Smooth muscle cell (in vitro differentiated cells): ENCODE results near the gene C3orf80. TPM values are rescaled to one million over a fixed set of nuclear protein-coding genes. Genes with fewer than 3 reads are reported as not detected.

Experiments
- DNase-seq: peaks from one replicate; lab custom pipeline; 2025; ENCODE audit not compliant: unreplicated experiment; lab: John Stamatoyannopoulos, UW
- H2AFZ ChIP-seq: fragments of 200-600 bp; sonication (generic); 2 replicates; pipeline ENCODE4 v1.6.0; 2016; ENCODE audit warnings: antibody characterized with exemption, low read depth, mild to moderate bottlenecking
- H3F3A ChIP-seq: fragments of 200-600 bp; sonication (generic); 2 replicates; pipeline ENCODE4 v1.6.0; 2017; ENCODE audit warnings: antibody characterized with exemption, low read depth
- H3K27ac ChIP-seq: fragments of 200-600 bp; sonication (generic); 2 replicates; pipeline ENCODE4 v1.5.1; 2016; ENCODE audit warnings: low read depth, mild to moderate bottlenecking
- H3K27me3 ChIP-seq: fragments of 200-600 bp; sonication (generic); 2 replicates; pipeline ENCODE4 v1.6.1; 2016; ENCODE audit warnings: low read depth, mild to moderate bottlenecking
- H3K36me3 ChIP-seq: fragments of 200-600 bp; sonication (generic); 2 replicates; pipeline ENCODE4 v1.5.1; 2016; ENCODE audit warnings: low read depth
- H3K4me1 ChIP-seq: fragments of 200-600 bp; sonication (generic); 2 replicates; pipeline ENCODE4 v1.5.1; 2016; ENCODE audit warnings: low read depth
- H3K4me2 ChIP-seq: fragments of 200-600 bp; sonication (generic); 2 replicates; pipeline ENCODE4 v1.6.0; 2016; ENCODE audit warnings: mild to moderate bottlenecking
- H3K4me3 ChIP-seq: fragments of 200-600 bp; sonication (generic); 2 replicates; pipeline ENCODE4 v1.5.1; 2016; ENCODE audit warnings: mild to moderate bottlenecking
- H3K79me2 ChIP-seq: fragments of 200-600 bp; sonication (generic); 2 replicates; pipeline ENCODE4 v1.6.0; 2016; ENCODE audit warnings: low read depth, mild to moderate bottlenecking
- H3K9ac ChIP-seq: fragments of 200-600 bp; sonication (generic); 2 replicates; pipeline ENCODE4 v1.6.0; 2016; ENCODE audit warnings: low read depth
- H3K9me3 ChIP-seq: fragments of 200-600 bp; sonication (generic); replicated peaks from 2 replicates; pipeline ENCODE4 v1.5.1; 2016; ENCODE audit warnings: low read depth
- H4K20me1 ChIP-seq: fragments of 200-600 bp; sonication (generic); 2 replicates; pipeline ENCODE4 v1.6.0; 2016; ENCODE audit warnings: low read depth
- whole genome bisulfite sequencing: methylation state at CpG from one replicate; pipeline ENCODE4 v1.1.7; 2016; ENCODE audit warnings: low lambda C conversion rate; 5-methylcytosine and 5-hydroxymethylcytosine counted together
- polyA plus RNA-seq: library from polyadenylated mRNA; unstranded; fragments of >200 nt; fragmentation: Nextera tagmentation; extraction: Ambion mirVana; gene quantifications from 2 replicates; pipeline ENCODE4 v1.2.1, GENCODE V29; 2016
- total RNA-seq: library from RNA; depleted of rRNA; stranded (reverse); fragments of >200 nt; gene quantifications from 2 replicates; pipeline ENCODE4 v1.2.3, GENCODE V29; 2014
- TF ChIP-seq, protein P1 (sequence below): fragments of 200-600 bp; sonication (generic); IDR thresholded peaks from 2 replicates; pipeline ENCODE4 v1.5.1; 2017; ENCODE audit warnings: borderline replicate concordance, mild to moderate bottlenecking, antibody characterized with exemption; ENCODE audit not compliant: insufficient read depth, poor library complexity, severe bottlenecking

C3orf80 gene
- total and polyA plus RNA-seq, 2 experiments from 2014 or later: 10.2 to 17.5 TPM

DNA sequence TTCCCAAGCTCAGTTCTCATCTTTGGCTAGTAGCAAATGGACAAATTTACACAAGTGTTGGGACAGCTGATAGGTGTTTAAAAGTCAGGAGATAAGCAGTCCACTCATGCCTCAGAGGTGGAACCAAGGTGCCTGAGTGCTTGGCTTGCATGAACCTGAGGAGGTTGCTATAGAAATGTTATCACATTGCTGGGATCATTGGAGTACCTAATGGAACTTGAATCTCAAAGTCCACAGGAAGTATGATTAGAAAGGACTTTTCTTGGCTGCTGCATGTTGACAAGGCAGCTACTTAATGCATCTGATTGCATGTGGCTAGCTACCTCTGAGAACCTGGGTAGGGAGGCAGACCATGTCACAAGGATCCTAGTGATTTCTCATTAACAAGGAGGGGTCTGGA lies 39.5 kb upstream of the C3orf80 start:
- Histone ChIP-seq H3K27ac (no peak overlapping the region), H3K79me2 (no peaks in the 10 kb centered on the region), H3K4me3 (no peak overlapping the region), H3K36me3 (no peaks in the 10 kb centered on the region), H3F3A (peaks cover 18% of the 10 kb centered on the region), H3K4me1 (peaks cover 6% of the 10 kb centered on the region), H3K27me3 (no peaks in the 10 kb centered on the region), H3K4me2 (peak overlapping the region; percentile 68), H3K9me3 (no peaks in the 10 kb centered on the region), H4K20me1 (no peaks in the 10 kb centered on the region), H2AFZ (no peak overlapping the region), H3K9ac (no peak overlapping the region)
- TF ChIP-seq, protein P1, sequence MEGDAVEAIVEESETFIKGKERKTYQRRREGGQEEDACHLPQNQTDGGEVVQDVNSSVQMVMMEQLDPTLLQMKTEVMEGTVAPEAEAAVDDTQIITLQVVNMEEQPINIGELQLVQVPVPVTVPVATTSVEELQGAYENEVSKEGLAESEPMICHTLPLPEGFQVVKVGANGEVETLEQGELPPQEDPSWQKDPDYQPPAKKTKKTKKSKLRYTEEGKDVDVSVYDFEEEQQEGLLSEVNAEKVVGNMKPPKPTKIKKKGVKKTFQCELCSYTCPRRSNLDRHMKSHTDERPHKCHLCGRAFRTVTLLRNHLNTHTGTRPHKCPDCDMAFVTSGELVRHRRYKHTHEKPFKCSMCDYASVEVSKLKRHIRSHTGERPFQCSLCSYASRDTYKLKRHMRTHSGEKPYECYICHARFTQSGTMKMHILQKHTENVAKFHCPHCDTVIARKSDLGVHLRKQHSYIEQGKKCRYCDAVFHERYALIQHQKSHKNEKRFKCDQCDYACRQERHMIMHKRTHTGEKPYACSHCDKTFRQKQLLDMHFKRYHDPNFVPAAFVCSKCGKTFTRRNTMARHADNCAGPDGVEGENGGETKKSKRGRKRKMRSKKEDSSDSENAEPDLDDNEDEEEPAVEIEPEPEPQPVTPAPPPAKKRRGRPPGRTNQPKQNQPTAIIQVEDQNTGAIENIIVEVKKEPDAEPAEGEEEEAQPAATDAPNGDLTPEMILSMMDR: no peak
- no peak for DNase-seq

DNA sequence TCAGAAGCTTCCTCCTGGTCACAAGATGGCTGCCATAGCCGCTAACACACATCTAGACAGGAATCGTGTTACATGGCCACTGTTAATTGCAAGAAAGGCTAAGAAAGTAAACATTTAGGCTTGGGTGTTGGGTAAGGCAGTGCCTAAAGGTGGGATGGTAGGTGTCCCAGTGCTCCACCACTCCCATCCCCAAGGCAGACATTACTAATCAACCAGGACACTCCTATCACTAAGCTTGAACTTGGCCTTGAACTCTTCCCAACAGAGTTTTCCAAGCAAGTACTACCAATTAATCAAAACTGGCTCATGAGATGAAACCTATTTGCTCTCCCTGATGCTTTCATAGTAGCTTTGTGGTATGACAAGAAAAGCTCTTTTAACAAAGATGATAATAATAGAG lies 37.9 kb upstream of the C3orf80 start:
- Histone ChIP-seq H4K20me1 (no peaks in the 10 kb centered on the region), H3K4me3 (no peak overlapping the region), H3K4me1 (no peaks in the 10 kb centered on the region), H3K27ac (no peak overlapping the region), H3K36me3 (no peaks in the 10 kb centered on the region), H3K4me2 (no peak overlapping the region), H3F3A (peaks cover 14% of the 10 kb centered on the region), H3K79me2 (no peaks in the 10 kb centered on the region), H2AFZ (no peak overlapping the region), H3K9me3 (no peaks in the 10 kb centered on the region), H3K9ac (no peak overlapping the region), H3K27me3 (no peaks in the 10 kb centered on the region)
- TF ChIP-seq, protein P1: no peak
- DNase-seq: no peak
- 96% methylated on average over 2 of the region's 2 CpGs for WGBS

DNA sequence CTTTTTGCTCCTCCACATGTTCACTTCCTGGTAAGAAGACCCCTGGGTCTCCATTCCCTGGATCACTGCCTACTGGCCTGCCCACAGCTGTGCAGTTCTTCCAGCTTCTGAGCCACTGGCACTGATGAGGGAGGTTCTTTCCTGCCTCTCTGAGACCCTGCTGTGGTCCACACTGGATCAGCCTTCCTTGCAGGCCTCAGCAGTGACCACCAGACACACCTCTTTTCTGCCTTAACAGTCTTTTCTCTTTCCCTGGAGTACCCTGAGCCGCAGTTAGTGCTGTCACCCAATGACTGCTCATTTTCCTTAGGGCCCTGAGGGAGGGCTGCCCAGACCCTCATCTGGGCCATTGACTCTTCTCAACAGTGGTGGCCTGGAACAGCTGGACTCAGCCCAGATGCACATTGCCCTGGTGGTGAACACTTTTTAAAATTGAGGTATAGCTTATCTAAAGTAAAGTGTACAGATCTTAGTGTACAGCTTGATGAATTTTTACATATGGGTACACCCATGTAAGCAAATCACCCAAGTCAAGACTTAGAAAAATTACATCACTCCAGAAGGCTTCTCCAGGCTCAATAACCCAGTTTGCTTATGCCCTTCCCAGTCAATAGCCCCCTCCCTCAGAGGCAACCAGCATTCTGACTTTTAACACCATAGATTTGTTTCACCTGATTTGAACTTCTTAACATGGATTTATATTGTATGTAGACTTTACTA lies 32.8 kb upstream of the C3orf80 start:
- no peak for DNase-seq
- Histone ChIP-seq H3K9ac (no peak overlapping the region), H3K9me3 (no peaks in the 10 kb centered on the region), H3K79me2 (no peaks in the 10 kb centered on the region), H2AFZ (no peak overlapping the region), H3K4me2 (no peak overlapping the region), H3K4me1 (no peaks in the 10 kb centered on the region), H3K27ac (no peak overlapping the region), H3F3A (no peaks in the 10 kb centered on the region), H3K27me3 (no peaks in the 10 kb centered on the region), H3K4me3 (no peak overlapping the region), H4K20me1 (no peaks in the 10 kb centered on the region), H3K36me3 (no peaks in the 10 kb centered on the region)
- TF ChIP-seq, protein P1: no peak
- WGBS: 100% methylated on average over 1 of the region's 1 CpG

DNA sequence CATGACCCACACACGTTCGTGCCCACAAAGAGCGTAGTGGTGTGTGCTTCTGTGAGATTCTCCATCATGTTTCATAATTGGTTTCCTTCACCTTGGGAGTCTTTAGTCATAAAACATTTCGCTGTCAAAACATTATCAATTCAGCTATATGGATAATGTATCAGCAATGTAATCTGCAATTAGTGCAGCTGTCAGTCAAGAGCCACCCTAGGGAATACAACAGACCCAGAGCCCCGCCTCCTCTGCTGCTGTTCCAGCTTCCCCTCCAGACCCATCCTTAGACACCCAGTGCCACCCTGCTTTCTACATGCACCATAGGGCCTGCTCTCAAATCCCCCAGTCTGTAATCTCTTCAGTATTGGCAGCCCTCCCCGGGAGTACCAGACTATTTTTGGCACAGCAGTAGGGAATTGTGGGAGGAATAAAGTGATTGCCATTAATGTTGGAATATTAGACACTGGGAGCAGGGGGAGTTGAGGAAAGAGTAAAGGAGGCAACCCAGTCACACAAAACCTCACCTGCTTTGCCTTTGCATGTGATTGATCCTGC lies 31.5 kb upstream of the C3orf80 start:
- H3K36me3 ChIP-seq: no peaks in the 10 kb centered on the region
- no peaks in the 10 kb centered on the region for H3K9me3 ChIP-seq
- no peaks in the 10 kb centered on the region for H4K20me1 ChIP-seq
- H3K4me2 ChIP-seq: no peak overlapping the region
- no peaks in the 10 kb centered on the region for H3F3A ChIP-seq
- 89% methylated on average over 6 of the region's 6 CpGs for WGBS
- H3K27ac ChIP-seq: no peak overlapping the region
- H3K79me2 ChIP-seq: no peaks in the 10 kb centered on the region
- H2AFZ ChIP-seq: no peak overlapping the region
- no peak for DNase-seq
- H3K4me3 ChIP-seq: no peak overlapping the region
- no peaks in the 10 kb centered on the region for H3K4me1 ChIP-seq
- TF ChIP-seq, protein P1: no peak
- no peak overlapping the region for H3K9ac ChIP-seq
- H3K27me3 ChIP-seq: no peaks in the 10 kb centered on the region
